Measurements from ENCODE around the gene PARD3B.

DNA sequence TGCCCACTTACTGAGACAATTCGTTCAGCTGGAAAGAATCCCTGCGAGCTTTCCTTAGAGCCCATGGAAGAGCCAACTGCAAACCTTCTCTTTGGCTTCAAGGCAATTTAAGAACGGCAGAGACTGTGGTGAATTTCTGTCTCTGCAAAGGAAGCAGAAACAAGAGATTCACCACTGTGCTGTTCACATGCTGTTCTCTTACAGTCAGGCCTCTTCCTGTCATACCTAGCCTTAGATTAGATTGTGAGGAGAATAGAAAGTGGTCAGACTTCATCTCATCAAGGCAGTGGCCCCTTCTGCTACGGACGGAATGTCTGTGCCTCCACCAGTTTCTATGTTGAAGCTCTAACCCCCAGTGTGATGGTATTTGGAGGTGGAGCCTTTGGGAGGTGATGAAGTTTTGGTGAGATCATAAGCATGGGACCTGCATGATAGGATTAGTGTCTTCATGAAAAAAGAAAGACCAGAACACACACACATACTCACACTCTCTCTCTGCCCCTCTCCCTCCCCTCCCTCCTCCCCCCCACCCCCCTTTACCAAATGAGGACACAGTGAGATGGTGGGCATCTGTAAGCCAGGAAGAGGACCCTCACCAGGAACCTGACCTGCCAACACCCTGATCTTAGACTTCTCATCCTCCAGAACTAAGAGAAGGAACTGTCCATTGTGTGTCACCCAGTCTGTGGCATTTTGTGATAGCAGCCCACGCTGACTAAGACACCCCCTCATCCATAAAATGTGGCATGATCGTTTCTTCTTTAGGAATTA lies 1091.5 kb downstream of the PARD3B start:
- TF ChIP-seq, protein P1, sequence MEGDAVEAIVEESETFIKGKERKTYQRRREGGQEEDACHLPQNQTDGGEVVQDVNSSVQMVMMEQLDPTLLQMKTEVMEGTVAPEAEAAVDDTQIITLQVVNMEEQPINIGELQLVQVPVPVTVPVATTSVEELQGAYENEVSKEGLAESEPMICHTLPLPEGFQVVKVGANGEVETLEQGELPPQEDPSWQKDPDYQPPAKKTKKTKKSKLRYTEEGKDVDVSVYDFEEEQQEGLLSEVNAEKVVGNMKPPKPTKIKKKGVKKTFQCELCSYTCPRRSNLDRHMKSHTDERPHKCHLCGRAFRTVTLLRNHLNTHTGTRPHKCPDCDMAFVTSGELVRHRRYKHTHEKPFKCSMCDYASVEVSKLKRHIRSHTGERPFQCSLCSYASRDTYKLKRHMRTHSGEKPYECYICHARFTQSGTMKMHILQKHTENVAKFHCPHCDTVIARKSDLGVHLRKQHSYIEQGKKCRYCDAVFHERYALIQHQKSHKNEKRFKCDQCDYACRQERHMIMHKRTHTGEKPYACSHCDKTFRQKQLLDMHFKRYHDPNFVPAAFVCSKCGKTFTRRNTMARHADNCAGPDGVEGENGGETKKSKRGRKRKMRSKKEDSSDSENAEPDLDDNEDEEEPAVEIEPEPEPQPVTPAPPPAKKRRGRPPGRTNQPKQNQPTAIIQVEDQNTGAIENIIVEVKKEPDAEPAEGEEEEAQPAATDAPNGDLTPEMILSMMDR (conservative IDR thresholded peaks at IDR 0.05), result no peak
- no peak for TF ChIP-seq EZH2 (IDR thresholded peaks at IDR 0.05; ENCODE audit: low read depth)

Data from PC-9 (cell line).